CD4-positive, alpha-beta T cell treated with Interferon alpha-2 for 1 hour (primary cell): ENCODE measurements around the gene SYT2.
"Not testable (repeated sequence)": the region's sequence is repeated elsewhere in the genome, so short reads cannot be mapped to it uniquely, and the experiment has no call there.

Source experiments
- DNase-seq, 2 donors: peaks; one replicate each; pipeline ENCODE4 v3.0.0-alpha.2; 2020 to 2022

The SYT2 gene

GRCh38 chr1:202540858-202541257, 169.4 kb downstream of the SYT2 start:
- DNase-seq: not testable (repeated sequence)
